SK-N-SH treated with all-trans-retinoic acid at 6 μM for 48 hours (cell line): ENCODE measurements around the gene HDAC4.

Experiments used
- ATAC-seq: fragments of 200-7000 bp; cut with Tn5 transposase; 3 replicates; pipeline ENCODE4 v1.9.1; 2020; ENCODE audit warnings: mild to moderate bottlenecking, moderate library complexity
- ARNTL ChIP-seq: fragments of 450-650 bp; formaldehyde crosslinking; IDR thresholded peaks from 2 replicates; pipeline ENCODE4 v1.5.0; 2020; ENCODE audit warnings: low read depth, mild to moderate bottlenecking, moderate library complexity, borderline replicate concordance
- BACH2 ChIP-seq: fragments of 250-450 bp; sonication (Bioruptor Pico); IDR thresholded peaks from 2 replicates; pipeline ENCODE4 v1.9.0; 2021; ENCODE audit warnings: mild to moderate bottlenecking, borderline replicate concordance
- CREB5 ChIP-seq: fragments of 250-450 bp; sonication (Bioruptor Pico); IDR thresholded peaks from 2 replicates; pipeline ENCODE4 v1.5.1; 2020; ENCODE audit warnings: low read depth, mild to moderate bottlenecking, moderate library complexity
- CSRNP3 ChIP-seq: fragments of 250-450 bp; sonication (Bioruptor Pico); IDR thresholded peaks from 2 replicates; pipeline ENCODE4 v1.5.1; 2021; ENCODE audit warnings: mild to moderate bottlenecking, moderate library complexity
- ESRRG ChIP-seq: fragments of 250-450 bp; sonication (Bioruptor Pico); IDR thresholded peaks from 2 replicates; pipeline ENCODE4 v1.6.1; 2021; ENCODE audit warnings: mild to moderate bottlenecking
- GLIS3 ChIP-seq: fragments of 250-450 bp; sonication (Bioruptor Pico); IDR thresholded peaks from 2 replicates; pipeline ENCODE4 v1.5.0; 2020; ENCODE audit warnings: mild to moderate bottlenecking, moderate library complexity
- OSR1 ChIP-seq: fragments of 250-450 bp; sonication (Bioruptor Pico); IDR thresholded peaks from 2 replicates; pipeline ENCODE4 v1.8.0; 2022; ENCODE audit warnings: moderate library complexity, mild to moderate bottlenecking, inconsistent platforms
- PPARA ChIP-seq: fragments of 250-450 bp; sonication (Bioruptor Pico); IDR thresholded peaks from 2 replicates; pipeline ENCODE4 v1.5.0; 2020; ENCODE audit warnings: mild to moderate bottlenecking, borderline replicate concordance
- RARB ChIP-seq: fragments of 250-450 bp; sonication (Bioruptor Pico); IDR thresholded peaks from 2 replicates; pipeline ENCODE4 v1.8.0; 2021; ENCODE audit warnings: mild to moderate bottlenecking, moderate library complexity
- TCF4 ChIP-seq: fragments of 250-450 bp; sonication (Bioruptor Pico); IDR thresholded peaks from 2 replicates; pipeline ENCODE4 v1.8.0; 2021; ENCODE audit warnings: mild to moderate bottlenecking, moderate library complexity, borderline replicate concordance
- TOX ChIP-seq: fragments of 250-450 bp; sonication (Bioruptor Pico); IDR thresholded peaks from 2 replicates; pipeline ENCODE4 v1.8.0; 2021; ENCODE audit warnings: mild to moderate bottlenecking, moderate library complexity, borderline replicate concordance
- TSHZ2 ChIP-seq: fragments of 250-450 bp; sonication (Bioruptor Pico); IDR thresholded peaks from 2 replicates; pipeline ENCODE4 v1.5.0; 2020; ENCODE audit warnings: mild to moderate bottlenecking, moderate library complexity
- ZC3H10 ChIP-seq: fragments of 250-450 bp; sonication (Bioruptor Pico); IDR thresholded peaks from 2 replicates; pipeline ENCODE4 v1.5.1; 2021; ENCODE audit warnings: mild to moderate bottlenecking, moderate library complexity
- ZFP3 ChIP-seq: fragments of 250-450 bp; sonication (Bioruptor Pico); IDR thresholded peaks from 2 replicates; pipeline ENCODE4 v1.5.0; 2020; ENCODE audit warnings: mild to moderate bottlenecking, moderate library complexity
- ZNF565 ChIP-seq: fragments of 450-650 bp; formaldehyde crosslinking; conservative IDR thresholded peaks from 2 replicates; pipeline ENCODE4 v1.5.0; 2020; ENCODE audit warnings: low read depth, mild to moderate bottlenecking, moderate library complexity
- ZNF70 ChIP-seq: fragments of 450-650 bp; formaldehyde crosslinking; IDR thresholded peaks from 2 replicates; pipeline ENCODE4 v1.5.0; 2020; ENCODE audit warnings: mild to moderate bottlenecking, moderate library complexity
- ZNF8 ChIP-seq: fragments of 450-650 bp; formaldehyde crosslinking; IDR thresholded peaks from 2 replicates; pipeline ENCODE4 v1.5.0; 2020; ENCODE audit warnings: mild to moderate bottlenecking, moderate library complexity
- TF ChIP-seq, protein P1 (sequence below): fragments of 250-450 bp; sonication (Bioruptor Pico); IDR thresholded peaks from 2 replicates; pipeline ENCODE4 v1.8.0; 2021; ENCODE audit warnings: low read depth, mild to moderate bottlenecking, moderate library complexity, borderline replicate concordance

The HDAC4 gene

GRCh38 chr2:239084007-239084406 lies 316.8 kb downstream of the HDAC4 start:
- no peak for ATAC-seq
- TF ChIP-seq ARNTL (CRISPR knock-in tag) (no peak), GLIS3 (CRISPR knock-in tag) (no peak), TSHZ2 (CRISPR knock-in tag) (no peak), PPARA (CRISPR knock-in tag) (no peak), ZNF8 (CRISPR knock-in tag) (no peak)
- TF ChIP-seq, protein P1, sequence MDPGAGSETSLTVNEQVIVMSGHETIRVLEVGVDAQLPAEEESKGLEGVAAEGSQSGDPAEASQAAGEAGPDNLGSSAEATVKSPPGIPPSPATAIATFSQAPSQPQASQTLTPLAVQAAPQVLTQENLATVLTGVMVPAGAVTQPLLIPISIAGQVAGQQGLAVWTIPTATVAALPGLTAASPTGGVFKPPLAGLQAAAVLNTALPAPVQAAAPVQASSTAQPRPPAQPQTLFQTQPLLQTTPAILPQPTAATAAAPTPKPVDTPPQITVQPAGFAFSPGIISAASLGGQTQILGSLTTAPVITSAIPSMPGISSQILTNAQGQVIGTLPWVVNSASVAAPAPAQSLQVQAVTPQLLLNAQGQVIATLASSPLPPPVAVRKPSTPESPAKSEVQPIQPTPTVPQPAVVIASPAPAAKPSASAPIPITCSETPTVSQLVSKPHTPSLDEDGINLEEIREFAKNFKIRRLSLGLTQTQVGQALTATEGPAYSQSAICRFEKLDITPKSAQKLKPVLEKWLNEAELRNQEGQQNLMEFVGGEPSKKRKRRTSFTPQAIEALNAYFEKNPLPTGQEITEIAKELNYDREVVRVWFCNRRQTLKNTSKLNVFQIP (CRISPR knock-in tag) = no peak

DNA sequence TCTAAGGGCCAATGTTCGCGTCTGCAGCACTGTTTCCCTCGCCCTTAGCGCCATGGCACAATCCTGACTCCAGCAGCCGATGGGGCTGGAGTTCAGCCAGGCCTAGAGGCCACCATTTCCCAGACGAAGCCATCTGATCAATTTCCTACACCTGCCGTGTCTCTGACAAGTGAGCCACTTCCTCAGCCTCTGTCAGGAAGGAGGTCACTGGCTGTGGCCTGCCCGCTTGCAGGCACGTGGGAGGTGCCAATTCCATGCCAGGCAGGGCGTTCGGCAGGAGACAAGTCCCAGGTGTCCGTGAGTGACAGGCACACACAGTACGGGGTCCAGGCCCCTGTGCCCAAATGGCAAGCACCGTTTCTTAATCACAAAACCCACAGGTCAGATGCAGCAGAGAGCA lies 318.4 kb downstream of the HDAC4 start:
- TF ChIP-seq GLIS3 (CRISPR knock-in tag) (no peak), TOX (CRISPR knock-in tag) (no peak), TCF4 (CRISPR knock-in tag) (no peak), RARB (CRISPR knock-in tag) (no peak), TSHZ2 (CRISPR knock-in tag) (no peak), ARNTL (CRISPR knock-in tag) (no peak), ZNF70 (CRISPR knock-in tag) (no peak), CREB5 (no peak), ZC3H10 (no peak), PPARA (CRISPR knock-in tag) (no peak)
- TF ChIP-seq, protein P1 (CRISPR knock-in tag) = no peak
- ATAC-seq = no peak

DNA sequence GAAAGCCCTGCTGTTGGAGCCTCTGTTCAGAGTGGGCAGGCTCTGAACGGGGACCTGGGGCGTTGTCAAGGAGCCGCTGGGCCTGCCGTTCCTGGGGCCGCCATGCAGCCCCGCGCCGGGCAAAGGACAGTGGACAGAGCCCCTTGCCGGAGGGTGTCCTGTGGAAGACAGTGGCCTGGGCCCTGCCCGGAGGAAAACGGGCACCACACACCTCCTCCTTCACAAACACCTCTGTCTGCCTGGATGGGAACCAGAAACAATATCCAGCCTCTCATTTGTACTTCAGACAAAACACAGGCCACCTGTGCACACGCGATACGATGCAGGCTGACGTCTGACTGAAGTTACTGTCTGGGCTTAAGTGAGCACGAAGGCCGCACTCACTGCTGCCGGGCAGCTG lies 319.2 kb downstream of the HDAC4 start:
- no peak for ATAC-seq

More for the DNA sequence above, 319.2 kb downstream of the HDAC4 start:
- TF ChIP-seq GLIS3 (CRISPR knock-in tag) = no peak
- TF ChIP-seq RARB (CRISPR knock-in tag) = no peak
- TF ChIP-seq, protein P1 (CRISPR knock-in tag) = no peak
- no peak for TF ChIP-seq TSHZ2 (CRISPR knock-in tag)
- TF ChIP-seq OSR1 (CRISPR knock-in tag) = no peak
- TF ChIP-seq CSRNP3 (CRISPR knock-in tag) = no peak
- TF ChIP-seq ARNTL (CRISPR knock-in tag) = no peak
- TF ChIP-seq ZFP3 (CRISPR knock-in tag) = no peak
- TF ChIP-seq ZNF70 (CRISPR knock-in tag) = no peak
- no peak for TF ChIP-seq ZC3H10
- TF ChIP-seq BACH2 (CRISPR knock-in tag) = no peak
- no peak for TF ChIP-seq ESRRG
- TF ChIP-seq ZNF565 = no peak
- TF ChIP-seq TOX (CRISPR knock-in tag) = no peak
